ENCODE results near the gene PSMG4. TPM values are rescaled to one million over a fixed set of nuclear protein-coding genes. Genes with fewer than 3 reads are reported as not detected.

The PSMG4 gene
- total RNA-seq, 1 experiment from 2014 or later = 29.3 TPM

GRCh38 chr6:3287976-3288707, 29.4 kb downstream of the PSMG4 start:
- Histone ChIP-seq H3K79me1 (ENCODE audit: insufficient read depth, low read depth, low read length, poor library complexity, severe bottlenecking) (no peaks in the 10 kb centered on the region), H2AK5ac (ENCODE audit: insufficient read length, low read length) (no peak overlapping the region), H3K27ac (ENCODE audit: insufficient read length, low read depth, low read length) (no peak overlapping the region), H4K5ac (ENCODE audit: insufficient read length, low read depth, low read length) (no peak overlapping the region), H2BK120ac (ENCODE audit: low read depth, low read length, poor library complexity, severe bottlenecking) (no peak overlapping the region), H2BK5ac (ENCODE audit: insufficient read length, low read length) (no peak overlapping the region), H4K20me1 (ENCODE audit: control insufficient read depth, insufficient read depth, insufficient read length) (no peaks in the 10 kb centered on the region), H3K9ac (ENCODE audit: extremely low read depth, insufficient read length, low read length) (no peak overlapping the region), H3K23ac (ENCODE audit: insufficient read length, low read depth, low read length) (no peak overlapping the region), H3K56ac (ENCODE audit: insufficient read length, low read depth, low read length) (no peak overlapping the region), H3K4me2 (ENCODE audit: insufficient read depth, insufficient read length, low read length) (no peak overlapping the region), H2BK15ac (ENCODE audit: low read depth, low read length) (no peak overlapping the region), H3K4ac (ENCODE audit: low read depth, low read length) (no peak overlapping the region), H3K9me3 (ENCODE audit: control insufficient read depth, low read depth, low read length) (no peaks in the 10 kb centered on the region), H4K8ac (replicated peaks; ENCODE audit: insufficient read length, low read depth, low read length) (no peak overlapping the region), H4K91ac (ENCODE audit: insufficient read length, low read depth, low read length) (no peak overlapping the region), H3K18ac (ENCODE audit: insufficient read length, low read depth, low read length) (no peak overlapping the region), H3K4me1 (ENCODE audit: insufficient read depth, low read length) (no peaks in the 10 kb centered on the region), H3K27me3 (ENCODE audit: insufficient read depth, low read length) (no peaks in the 10 kb centered on the region), H3K14ac (ENCODE audit: insufficient read depth, low read length) (no peak overlapping the region), H3K79me2 (ENCODE audit: insufficient read depth, low read length) (no peaks in the 10 kb centered on the region), H2BK20ac (ENCODE audit: low read depth, low read length, poor library complexity, severe bottlenecking) (no peak overlapping the region), H2BK12ac (ENCODE audit: insufficient read length, low read depth, low read length) (no peak overlapping the region), H3K23me2 (ENCODE audit: insufficient read length, low read depth, low read length, poor library complexity, severe bottlenecking) (no peaks in the 10 kb centered on the region), H2AFZ (ENCODE audit: low read length) (no peak overlapping the region), H3T11ph (ENCODE audit: low read length) (no peak overlapping the region)
- Mint-ChIP-seq H3K4me3 (no peak overlapping the region), H3K27ac (peak overlapping the region; percentile 39 to 81 (median 75); a peak in 3 of 7 replicates), H3K27me3 (ENCODE audit: low read depth) (no peaks in the 10 kb centered on the region), H3K36me3 (ENCODE audit: insufficient read depth in 1 of 3, low read depth in 3 of 3) (peaks cover 22 to 49% (median 23%) of the 10 kb centered on the region in 3 experiments), H3K4me1 (peaks cover 10 to 11% of the 10 kb centered on the region in 2 experiments; a peak in 3 of 4 replicates), H3K9me3 (no peaks in the 10 kb centered on the region)
- TF ChIP-seq CTCF (conservative IDR thresholded peaks at IDR 0.05) = no peak
- no peak for DNase-seq
- no CpG with 5 or more reads among the region's 17 CpGs for WGBS (ENCODE audit: extremely low coverage, insufficient read length, low lambda C conversion rate)
